Ishikawa (cell line): ENCODE measurements around the gene RAI14.

ENCODE experiments used
- CEBPB ChIP-seq: IDR thresholded peaks from 2 replicates; pipeline ENCODE4 v1.6.1; 2012
- CREB1 ChIP-seq: IDR thresholded peaks from 2 replicates; pipeline ENCODE4 v1.6.1; 2012; ENCODE audit warnings: low read depth
- EGR1 ChIP-seq: IDR thresholded peaks from 2 replicates; pipeline ENCODE4 v1.6.1; 2012
- EP300 ChIP-seq: IDR thresholded peaks from 2 replicates; pipeline ENCODE4 v1.6.1; 2012; ENCODE audit warnings: borderline replicate concordance
- FOXM1 ChIP-seq: IDR thresholded peaks from 2 replicates; pipeline ENCODE4 v1.6.1; 2012; ENCODE audit warnings: low read depth, borderline replicate concordance
- MAX ChIP-seq: IDR thresholded peaks from 2 replicates; pipeline ENCODE4 v1.6.1; 2012
- NFIC ChIP-seq: IDR thresholded peaks from 2 replicates; pipeline ENCODE4 v1.6.1; 2012
- RAD21 ChIP-seq: IDR thresholded peaks from 2 replicates; pipeline ENCODE4 v1.6.1; 2012; ENCODE audit warnings: low read depth
- REST ChIP-seq: IDR thresholded peaks from 2 replicates; pipeline ENCODE4 v1.6.1; 2012; ENCODE audit warnings: low read depth, mild to moderate bottlenecking
- TAF1 ChIP-seq: IDR thresholded peaks from 2 replicates; pipeline ENCODE4 v1.6.1; 2012; ENCODE audit warnings: low read depth, mild to moderate bottlenecking
- TCF12 ChIP-seq: IDR thresholded peaks from 2 replicates; pipeline ENCODE4 v1.6.1; 2012; ENCODE audit warnings: low read depth
- TEAD4 ChIP-seq: IDR thresholded peaks from 2 replicates; pipeline ENCODE4 v1.6.1; 2012
- YY1 ChIP-seq: IDR thresholded peaks from 2 replicates; pipeline ENCODE4 v1.6.1; 2012; ENCODE audit warnings: low read depth
- ZBTB7A ChIP-seq: IDR thresholded peaks from 2 replicates; pipeline ENCODE4 v1.6.1; 2012; ENCODE audit warnings: low read depth
- TF ChIP-seq, protein P1 (sequence below): IDR thresholded peaks from 2 replicates; pipeline ENCODE4 v1.6.1; 2012

The RAI14 gene

DNA sequence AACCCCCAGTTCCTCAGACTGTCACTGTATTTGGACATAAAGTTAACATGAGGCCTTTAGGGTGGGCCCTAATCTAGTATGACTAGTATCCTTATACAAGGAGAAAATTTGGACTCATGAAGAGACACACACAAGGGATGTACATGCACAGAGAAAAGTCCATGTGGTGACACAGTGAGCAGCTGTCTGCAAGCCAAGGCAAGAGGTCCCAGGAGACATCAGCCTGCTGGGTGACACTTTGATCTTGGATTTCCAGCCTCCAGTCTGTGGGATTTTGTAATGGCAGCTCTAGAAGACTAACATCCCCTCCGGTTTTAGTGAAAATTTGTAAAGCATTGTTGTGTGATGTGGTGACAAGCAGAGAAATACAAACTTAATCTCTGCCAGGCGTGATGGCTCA is 66.1 kb downstream of the RAI14 start:
- no peak for TF ChIP-seq YY1
- no peak for TF ChIP-seq REST
- TF ChIP-seq RAD21: no peak
- no peak for TF ChIP-seq CREB1
- TF ChIP-seq TEAD4: no peak
- TF ChIP-seq FOXM1: no peak
- TF ChIP-seq EGR1: no peak
- TF ChIP-seq CEBPB: no peak
- no peak for TF ChIP-seq TCF12
- TF ChIP-seq, protein P1, sequence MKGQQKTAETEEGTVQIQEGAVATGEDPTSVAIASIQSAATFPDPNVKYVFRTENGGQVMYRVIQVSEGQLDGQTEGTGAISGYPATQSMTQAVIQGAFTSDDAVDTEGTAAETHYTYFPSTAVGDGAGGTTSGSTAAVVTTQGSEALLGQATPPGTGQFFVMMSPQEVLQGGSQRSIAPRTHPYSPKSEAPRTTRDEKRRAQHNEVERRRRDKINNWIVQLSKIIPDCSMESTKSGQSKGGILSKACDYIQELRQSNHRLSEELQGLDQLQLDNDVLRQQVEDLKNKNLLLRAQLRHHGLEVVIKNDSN: no peak
- TF ChIP-seq NFIC: no peak
- TF ChIP-seq EP300: no peak

GRCh38 chr5:34724741-34725140 is 68.6 kb downstream of the RAI14 start:
- TF ChIP-seq CREB1 (no peak), CEBPB (no peak), EP300 (no peak), ZBTB7A (no peak), REST (no peak)

GRCh38 chr5:34728236-34728635 is 72.1 kb downstream of the RAI14 start:
- TF ChIP-seq MAX: no peak
- TF ChIP-seq, protein P1: no peak
- TF ChIP-seq ZBTB7A: no peak
- TF ChIP-seq TEAD4: 0 out of 2 replicates have a peak, but pooled peaks have one; percentile 11
- no peak; the same call in 1 of the 2 replicates for TF ChIP-seq FOXM1
- TF ChIP-seq REST: no peak
- TF ChIP-seq TAF1: no peak
- TF ChIP-seq NFIC: peak; percentile 69
- TF ChIP-seq YY1: no peak
- 0 out of 2 replicates have a peak, but pooled peaks have one; percentile 36 for TF ChIP-seq TCF12
- TF ChIP-seq EP300: peak; percentile 51; the same call in 1 of the 2 replicates
- TF ChIP-seq RAD21: no peak
- TF ChIP-seq CREB1: no peak
- no peak for TF ChIP-seq CEBPB
- no peak for TF ChIP-seq EGR1

DNA sequence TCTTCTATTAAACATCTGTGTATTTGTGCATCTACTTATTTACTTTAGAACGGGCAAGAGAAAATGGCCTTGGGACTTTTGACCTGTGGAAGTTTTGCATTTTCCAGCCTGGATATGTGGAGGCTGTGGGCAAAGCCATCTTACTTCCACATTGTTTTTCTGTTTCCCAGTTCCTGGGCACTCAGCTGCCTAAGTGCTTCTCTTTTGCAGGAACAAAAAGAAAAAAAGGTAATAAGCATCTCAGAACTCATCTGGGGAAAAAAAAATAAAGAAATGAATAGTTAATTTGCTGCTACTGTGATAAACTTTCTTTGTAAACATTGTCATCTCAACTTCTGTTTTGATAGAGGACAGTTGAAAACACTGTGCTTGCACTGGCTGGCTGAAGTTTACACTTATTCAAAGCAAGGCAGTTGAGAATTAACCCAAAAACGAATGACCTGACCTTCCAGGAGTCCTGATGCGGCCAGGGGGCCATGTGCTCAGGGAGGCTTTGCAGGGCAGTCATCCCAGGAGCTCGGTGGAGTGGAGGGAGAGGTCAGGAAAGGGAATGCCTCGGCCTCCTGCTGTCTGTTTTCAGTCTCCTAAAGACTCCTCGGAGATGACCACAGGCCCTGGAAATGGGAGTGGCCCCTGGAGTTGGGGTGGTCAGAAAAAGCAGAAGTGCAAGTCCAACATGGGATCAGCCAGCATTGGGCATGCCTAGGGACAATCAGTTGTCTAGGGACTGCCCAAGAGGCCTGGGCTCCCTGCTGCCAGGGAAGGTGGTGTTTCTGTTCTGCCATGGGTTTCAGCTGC is 75.5 kb downstream of the RAI14 start:
- TF ChIP-seq TAF1 (no peak), CREB1 (no peak), MAX (no peak), TCF12 (no peak), FOXM1 (no peak), RAD21 (no peak), NFIC (no peak), REST (no peak)
- TF ChIP-seq, protein P1: no peak
